Heart right ventricle (tissue), 16 donors: Measurements from ENCODE around the gene AFG3L2. TPM values are rescaled to one million over a fixed set of nuclear protein-coding genes. Genes with fewer than 3 reads are reported as not detected.
A peak's percentile ranks its signal among the peaks of the same experiment; 100 is the strongest.

Source experiments
- ATAC-seq, 8 donors: fragments of 200-7000 bp; cut with Tn5 transposase; one replicate each; pipeline ENCODE4 v1.9.1; 2020; ENCODE audit warnings: mild to moderate bottlenecking in 8 of 8, moderate library complexity in 8 of 8, moderate number of reproducible peaks in 1 of 8
- DNase-seq, 2 donors: peaks; one replicate each; pipeline ENCODE4 v3.0.0-alpha.2; 2020
- H3K27ac ChIP-seq, 10 donors: fragments of 200-600 bp; sonication (generic) in 2 of 10; one replicate each; pipeline versions ENCODE4 v1.5.0 to v1.8.0; 2020 to 2022; ENCODE audit warnings: mild to moderate bottlenecking in 3 of 10
- H3K27me3 ChIP-seq, 7 donors: fragments of 200-600 bp; one replicate each; pipeline ENCODE4 v1.8.0; 2021 to 2022; ENCODE audit warnings: mild to moderate bottlenecking in 2 of 7
- H3K36me3 ChIP-seq, 9 donors: fragments of 200-600 bp; sonication (generic) in 1 of 9; one replicate each; pipeline versions ENCODE4 v1.5.0 to v1.8.0; 2020 to 2022; ENCODE audit warnings: mild to moderate bottlenecking in 2 of 9
- H3K4me1 ChIP-seq, 9 donors: fragments of 200-600 bp; sonication (generic) in 1 of 9; one replicate each; pipeline versions ENCODE4 v1.5.0 to v1.8.0; 2020 to 2022; ENCODE audit warnings: mild to moderate bottlenecking in 4 of 9
- H3K4me3 ChIP-seq, 10 donors: fragments of 200-600 bp; sonication (generic) in 2 of 10; one replicate each; pipeline versions ENCODE4 v1.5.0 to v1.8.0; 2020 to 2022; ENCODE audit warnings: mild to moderate bottlenecking in 7 of 10, moderate library complexity in 2 of 10
- H3K9me3 ChIP-seq, 11 donors: fragments of 200-600 bp in 10 of 11; sonication (generic) in 2 of 11; one replicate each; pipeline versions ENCODE4 v1.5.0 to v1.8.0; 2013 to 2022; ENCODE audit warnings: mild to moderate bottlenecking in 2 of 11, control low read depth in 1 of 11, moderate library complexity in 1 of 11
- WGBS, 2 donors: extraction: QIAGEN DNeasy Blood & Tissue Kit; methylation state at CpG; one replicate each; pipeline ENCODE4 v1.1.7; 2013; ENCODE audit warnings: inconsistent platforms in 1 of 2; 5-methylcytosine and 5-hydroxymethylcytosine counted together
- intact Hi-C, 10 donors: fragments of 100-400 bp; cut with DNase I; formaldehyde crosslinking; loops; one replicate each; pipeline versions ENCODE4 v1.11.1 to v1.14.2; 2022
- polyA plus RNA-seq, 2 donors: library from polyadenylated mRNA; stranded (reverse); fragments of 200-250 nt; gene quantifications; one replicate each; pipeline ENCODE4 v1.2.3, GENCODE V29; 2013
- total RNA-seq, 10 donors: library from RNA; stranded (reverse); fragmentation: NEBNext Ultra II Directional in 3 of 10; extraction: Animal tissue kit (Norgen Biotek cat#: 25700) in 3 of 10; gene quantifications; one replicate each; pipeline versions ENCODE4 v1.2.1 to v1.2.4, GENCODE V29; 2021 to 2023
- TF ChIP-seq, protein P1 (sequence below), 9 donors: fragments of 200-600 bp; sonication (generic) in 2 of 9; IDR thresholded peaks; one replicate each; pipeline versions ENCODE4 v1.5.0 to v1.8.0; 2021 to 2022; ENCODE audit warnings: antibody characterized with exemption in 9 of 9, mild to moderate bottlenecking in 5 of 9, moderate library complexity in 1 of 9
- donor health status: Arrhythmogenic right ventricular cardiomyopathy.
- donor health status: ischemic (EF 13 %, LVEDD 7.1; RV severe dilation, severe dysfunction).
- donor health status: healthy with polysubstance abuse.
- donor health status: DM: no; HTN: yes; CAD: no.
- donor health status: DM: no; HTN: no; CAD: no.
- donor health status: ischemic (EF 25% LVEDD 6.9; RV normal size, moderate dysfunction).
- donor health status: ischemic (EF 25% LVEDD 5.7; RV mildly dilated, moderate dysfunction).
- donor health status: healthy.
- donor health status: DM: yes; HTN: yes; CAD: no.
- donor health status: Ischemic cardiomyopathy.
- donor health status: ischemic (EF 35%, LVEDD 5.7; RV mildly dilated, moderate dysfunction).
- donor health status: nonischemic (EF 11% LVEDD 7.7; RV severe dilation, severe dysfunction).
- donor health status: DM: yes; HTN: yes; CAD: no.
- donor health status: PGD.
- donor health status: ischemic (EF 29% LVEDD 5.4; RV normal size, mild dysfunction).
- donor health status: nonischemic (EF 23%, LVEDD 6.1; RV moderate dilation, normal function).

AFG3L2 gene
- total and polyA plus RNA-seq, 12 donors = 48.1 to 176 (median 142) TPM

GRCh38 chr18:12325726-12326245 is 51.2 kb downstream of the AFG3L2 start:
- TF ChIP-seq, protein P1, sequence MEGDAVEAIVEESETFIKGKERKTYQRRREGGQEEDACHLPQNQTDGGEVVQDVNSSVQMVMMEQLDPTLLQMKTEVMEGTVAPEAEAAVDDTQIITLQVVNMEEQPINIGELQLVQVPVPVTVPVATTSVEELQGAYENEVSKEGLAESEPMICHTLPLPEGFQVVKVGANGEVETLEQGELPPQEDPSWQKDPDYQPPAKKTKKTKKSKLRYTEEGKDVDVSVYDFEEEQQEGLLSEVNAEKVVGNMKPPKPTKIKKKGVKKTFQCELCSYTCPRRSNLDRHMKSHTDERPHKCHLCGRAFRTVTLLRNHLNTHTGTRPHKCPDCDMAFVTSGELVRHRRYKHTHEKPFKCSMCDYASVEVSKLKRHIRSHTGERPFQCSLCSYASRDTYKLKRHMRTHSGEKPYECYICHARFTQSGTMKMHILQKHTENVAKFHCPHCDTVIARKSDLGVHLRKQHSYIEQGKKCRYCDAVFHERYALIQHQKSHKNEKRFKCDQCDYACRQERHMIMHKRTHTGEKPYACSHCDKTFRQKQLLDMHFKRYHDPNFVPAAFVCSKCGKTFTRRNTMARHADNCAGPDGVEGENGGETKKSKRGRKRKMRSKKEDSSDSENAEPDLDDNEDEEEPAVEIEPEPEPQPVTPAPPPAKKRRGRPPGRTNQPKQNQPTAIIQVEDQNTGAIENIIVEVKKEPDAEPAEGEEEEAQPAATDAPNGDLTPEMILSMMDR (IDR thresholded peaks at IDR 0.05) = no peak
- Histone ChIP-seq H3K27me3 (no peaks in the 10 kb centered on the region), H3K36me3 (peaks cover 0 to 100% (median 55%) of the 10 kb centered on the region in 9 donors), H3K4me1 (peaks cover 2 to 56% (median 30%) of the 10 kb centered on the region in 9 donors), H3K9me3 (no peaks in the 10 kb centered on the region), H3K27ac (peak overlapping the region in 1 of 10 donors; percentile 54), H3K4me3 (no peak overlapping the region)
- no peak for DNase-seq
- ATAC-seq = no peak
- whole genome bisulfite sequencing, 2 donors = 97% methylated on average over 29 of the region's 29 CpGs
- intact Hi-C loops = loop anchor here in 3 of 10 donors (5.0 kb wide), 2 partner anchors 37 to 47 kb away; no protein-coding TSS in a partner anchor

GRCh38 chr18:12324991-12325725 is 51.9 kb downstream of the AFG3L2 start:
- Histone ChIP-seq H3K4me3 (no peak overlapping the region), H3K27ac (no peak overlapping the region), H3K9me3 (no peaks in the 10 kb centered on the region), H3K27me3 (no peaks in the 10 kb centered on the region), H3K36me3 (peaks cover 0 to 100% (median 60%) of the 10 kb centered on the region in 9 donors), H3K4me1 (peaks cover 2 to 61% (median 30%) of the 10 kb centered on the region in 9 donors)
- no peak for ATAC-seq
- intact Hi-C loops = loop anchor here in 3 of 10 donors (5.0 kb wide), 2 partner anchors 37 to 47 kb away; no protein-coding TSS in a partner anchor
- TF ChIP-seq, protein P1 (IDR thresholded peaks at IDR 0.05) = no peak
- DNase-seq = no peak
- WGBS, 2 donors = 96 to 97% methylated on average over 58 of the region's 58 CpGs

GRCh38 chr18:12321333-12321732 is 55.7 kb downstream of the AFG3L2 start:
- Histone ChIP-seq H3K4me3 (no peak overlapping the region), H3K27ac (peak overlapping the region in 4 of 10 donors; percentile 4 to 41 (median 14)), H3K4me1 (peaks cover 7 to 63% (median 29%) of the 10 kb centered on the region in 9 donors), H3K27me3 (no peaks in the 10 kb centered on the region), H3K36me3 (peaks cover 0 to 96% (median 37%) of the 10 kb centered on the region in 9 donors), H3K9me3 (no peaks in the 10 kb centered on the region)
- intact Hi-C loops = no loop called here
- WGBS, 2 donors = 49 to 51% methylated on average over 4 of the region's 4 CpGs
- DNase-seq (no peak), ATAC-seq (no peak)
- TF ChIP-seq, protein P1 (IDR thresholded peaks at IDR 0.05) = no peak

DNA sequence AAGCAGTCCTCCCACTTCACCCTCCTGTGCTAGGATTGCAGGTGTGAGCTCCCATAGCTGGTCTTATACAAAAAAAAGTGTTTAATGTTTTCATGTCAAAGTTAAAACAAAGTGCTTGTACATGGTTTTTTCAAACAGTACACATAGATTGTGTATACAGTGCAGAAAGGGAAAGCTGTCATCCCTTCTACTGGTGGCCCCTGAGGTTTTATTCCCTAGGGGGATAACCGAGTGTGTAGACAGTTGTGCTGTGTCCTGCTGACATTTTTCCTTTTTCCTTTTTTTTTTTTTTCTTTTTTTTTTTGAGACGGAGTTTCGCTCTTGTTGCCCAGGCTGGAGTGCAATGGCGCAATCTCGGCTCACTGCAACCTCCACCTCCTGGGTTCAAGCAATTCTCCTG is 58.2 kb downstream of the AFG3L2 start:
- Histone ChIP-seq H3K27ac (peak overlapping the region in 8 of 10 donors; percentile 61 to 86 (median 73)), H3K4me1 (peaks cover 14 to 84% (median 52%) of the 10 kb centered on the region in 9 donors), H3K36me3 (peaks cover 0 to 93% (median 15%) of the 10 kb centered on the region in 9 donors), H3K9me3 (no peaks in the 10 kb centered on the region), H3K4me3 (no peak overlapping the region), H3K27me3 (no peaks in the 10 kb centered on the region)
- ATAC-seq (no peak), DNase-seq (no peak)
- TF ChIP-seq, protein P1 (IDR thresholded peaks at IDR 0.05) = no peak
- WGBS, 2 donors = 55 to 76% methylated on average over 3 to 5 of the region's 5 CpGs
- intact Hi-C loops = loop anchor here in 1 of 10 donors (10.0 kb wide), 1 partner anchor 56 kb away; the partner anchor contains the start of gene AFG3L2
